H1 (cell line): ENCODE measurements around the gene RAB25. TPM values are rescaled to one million over a fixed set of nuclear protein-coding genes. Genes with fewer than 3 reads are reported as not detected.

Source experiments
- CTCF ChIA-PET: fragments of 300-600 bp; sonication (Branson Sonifier 250); formaldehyde crosslinking; loops from one replicate; lab custom pipeline; 2021; ENCODE audit not compliant: partially characterized antibody; lab: Charles Lee
- POLR2A ChIA-PET: fragments of 300-600 bp; sonication (Branson Sonifier 250); formaldehyde crosslinking; loops from one replicate; lab custom pipeline; 2021; ENCODE audit warnings: inconsistent platforms; ENCODE audit not compliant: partially characterized antibody; lab: Charles Lee
- DNase-seq, 2 experiments: peaks; one replicate each; pipeline versions ENCODE4 v3.0.0 to v3.0.0-alpha.2; 2010 to 2022; ENCODE audit warnings: low spot score in 2 of 2, low read depth in 1 of 2, mixed read lengths in 1 of 2
- FAIRE-seq: peaks from 2 replicates; lab custom pipeline; 2011; peaks lifted over from hg19 to GRCh38; lab: Jason Lieb, UNC
- H2AFZ ChIP-seq: 2 replicates; pipeline ENCODE4 v1.8.1; 2012; ENCODE audit warnings: low read length, inconsistent platforms
- H2AK5ac ChIP-seq: 2 replicates; pipeline ENCODE4 v1.6.1; 2013; ENCODE audit warnings: low read depth, low read length
- H2BK120ac ChIP-seq: replicated peaks from 2 replicates; pipeline ENCODE3; 2013; ENCODE audit warnings: low read depth, low read length, inconsistent platforms
- H2BK12ac ChIP-seq: 2 replicates; pipeline ENCODE4 v1.6.1; 2013; ENCODE audit warnings: low read depth, low read length
- H2BK15ac ChIP-seq: 2 replicates; pipeline ENCODE4 v1.6.1; 2013; ENCODE audit warnings: low read length
- H2BK20ac ChIP-seq: 2 replicates; pipeline ENCODE4 v1.6.1; 2013; ENCODE audit warnings: low read length
- H2BK5ac ChIP-seq: 2 replicates; pipeline ENCODE4 v1.6.1; 2013; ENCODE audit warnings: low read depth, low read length
- H3K14ac ChIP-seq: 2 replicates; pipeline ENCODE4 v1.6.1; 2013; ENCODE audit warnings: inconsistent platforms; ENCODE audit not compliant: insufficient read length
- H3K18ac ChIP-seq: 2 replicates; pipeline ENCODE4 v1.6.1; 2013; ENCODE audit warnings: low read length; ENCODE audit errors: extremely low read depth
- H3K23ac ChIP-seq: 2 replicates; pipeline ENCODE4 v1.6.1; 2013; ENCODE audit warnings: inconsistent platforms; ENCODE audit not compliant: insufficient read length
- H3K23me2 ChIP-seq: 2 replicates; pipeline ENCODE4 v1.6.1; 2013; ENCODE audit warnings: low read depth, low read length
- H3K27ac ChIP-seq: 2 replicates; pipeline ENCODE4 v1.6.1; 2011; ENCODE audit warnings: low read depth, low read length, inconsistent platforms
- H3K27me3 ChIP-seq, 4 experiments: replicated peaks in 1 of 4; 1 replicate in 1 of 4; 2 replicates in 3 of 4; pipeline versions ENCODE4 v1.6.1 to v1.8.1; 2011 to 2013; ENCODE audit warnings: low read length in 3 of 4, mild to moderate bottlenecking in 3 of 4, inconsistent platforms in 2 of 4, mixed read lengths in 2 of 4, moderate library complexity in 1 of 4; ENCODE audit not compliant: control insufficient read depth in 3 of 4, insufficient read depth in 3 of 4; ENCODE audit errors: extremely low read depth in 1 of 4
- H3K36me3 ChIP-seq, 4 experiments: 2 replicates each; pipeline versions ENCODE4 v1.6.1 to v1.8.1; 2011 to 2013; ENCODE audit warnings: mild to moderate bottlenecking in 4 of 4, low read length in 3 of 4, moderate library complexity in 2 of 4, control low read depth in 1 of 4, inconsistent platforms in 1 of 4; ENCODE audit not compliant: insufficient read depth in 4 of 4, control insufficient read depth in 2 of 4
- H3K4ac ChIP-seq: replicated peaks from 2 replicates; pipeline ENCODE3; 2013; ENCODE audit warnings: low read length, low read depth, mixed read lengths, inconsistent platforms; ENCODE audit not compliant: insufficient read length
- H3K4me1 ChIP-seq, 4 experiments: replicated peaks in 1 of 4; 1 replicate in 1 of 4; 2 replicates in 3 of 4; pipeline versions ENCODE4 v1.6.1 to v1.8.1; 2011 to 2013; ENCODE audit warnings: low read length in 3 of 4, inconsistent platforms in 2 of 4, mixed read lengths in 1 of 4; ENCODE audit not compliant: insufficient read depth in 4 of 4, control insufficient read depth in 3 of 4
- H3K4me2 ChIP-seq, 2 experiments: 2 replicates each; pipeline versions ENCODE4 v1.6.1 to v1.8.1; 2011 to 2013; ENCODE audit warnings: low read depth in 2 of 2, low read length in 2 of 2, control low read depth in 1 of 2, inconsistent platforms in 1 of 2, mild to moderate bottlenecking in 1 of 2; ENCODE audit not compliant: insufficient read depth in 1 of 2
- H3K4me3 ChIP-seq, 4 experiments: fragments of 200-600, 300-600 bp in 1 of 4; sonication (generic), shearing (Covaris generic), sonication (Bioruptor Twin) in 1 of 4; 2 replicates each; pipeline versions ENCODE4 v1.5.1 to v1.8.1; 2011 to 2016; ENCODE audit warnings: low read length in 4 of 4, low read depth in 3 of 4, control low read depth in 2 of 4, inconsistent platforms in 2 of 4, mild to moderate bottlenecking in 2 of 4, mixed read lengths in 1 of 4, moderate library complexity in 1 of 4; ENCODE audit not compliant: insufficient read depth in 2 of 4; ENCODE audit errors: extremely low read depth in 1 of 4
- H3K56ac ChIP-seq: replicated peaks from 2 replicates; pipeline ENCODE3; 2013; ENCODE audit warnings: low read depth, mild to moderate bottlenecking, mixed read lengths, low read length, inconsistent platforms; ENCODE audit not compliant: insufficient read length
- H3K79me1 ChIP-seq: 2 replicates; pipeline ENCODE4 v1.6.1; 2013; ENCODE audit warnings: low read depth, low read length, control low read depth
- H3K79me2 ChIP-seq, 2 experiments: 2 replicates each; pipeline versions ENCODE4 v1.6.1 to v1.8.1; 2012 to 2013; ENCODE audit warnings: low read length in 2 of 2, mild to moderate bottlenecking in 2 of 2, inconsistent platforms in 1 of 2; ENCODE audit not compliant: insufficient read depth in 2 of 2, control insufficient read depth in 1 of 2
- H3K9ac ChIP-seq, 4 experiments: replicated peaks in 1 of 4; 1 replicate in 1 of 4; 2 replicates in 3 of 4; pipeline versions ENCODE4 v1.6.1 to v1.8.1; 2011 to 2013; ENCODE audit warnings: low read depth in 3 of 4, low read length in 3 of 4, control low read depth in 2 of 4, mild to moderate bottlenecking in 2 of 4, moderate library complexity in 2 of 4, inconsistent platforms in 1 of 4; ENCODE audit errors: extremely low read depth in 1 of 4
- H3K9me3 ChIP-seq, 2 experiments: 2 replicates each; pipeline versions ENCODE4 v1.6.1 to v1.8.1; 2012 to 2013; ENCODE audit warnings: mild to moderate bottlenecking in 2 of 2, moderate library complexity in 2 of 2, control low read depth in 1 of 2, inconsistent platforms in 1 of 2, low read depth in 1 of 2, low read length in 1 of 2, mixed read lengths in 1 of 2; ENCODE audit not compliant: insufficient read depth in 2 of 2
- H4K20me1 ChIP-seq, 2 experiments: replicated peaks in 1 of 2; 2 replicates each; pipeline versions ENCODE3 to v1.8.1; 2011 to 2013; ENCODE audit warnings: inconsistent platforms in 2 of 2, low read length in 2 of 2, mild to moderate bottlenecking in 1 of 2; ENCODE audit not compliant: insufficient read depth in 2 of 2, control insufficient read depth in 1 of 2
- H4K5ac ChIP-seq: 2 replicates; pipeline ENCODE4 v1.6.1; 2013; ENCODE audit warnings: low read length, low read depth, mixed read lengths, inconsistent platforms; ENCODE audit not compliant: insufficient read length
- H4K8ac ChIP-seq: 2 replicates; pipeline ENCODE4 v1.8.0; 2013; ENCODE audit warnings: mild to moderate bottlenecking, moderate library complexity, low read length, inconsistent platforms; ENCODE audit not compliant: insufficient read depth; ENCODE audit errors: extremely low read depth
- H4K91ac ChIP-seq: replicated peaks from 2 replicates; pipeline ENCODE3; 2013; ENCODE audit warnings: low read length, mixed read lengths, inconsistent platforms; ENCODE audit not compliant: insufficient read length
- BACH1 ChIP-seq: IDR thresholded peaks from 2 replicates; pipeline ENCODE4 v1.6.1; 2012; ENCODE audit warnings: low read length, improper control_type of control experiment
- BRCA1 ChIP-seq: IDR thresholded peaks from 2 replicates; pipeline ENCODE4 v1.6.1; 2012; ENCODE audit warnings: low read depth, low read length, improper control_type of control experiment
- CHD1 ChIP-seq: IDR thresholded peaks from 2 replicates; pipeline ENCODE4 v1.6.1; 2012; ENCODE audit warnings: low read depth, low read length, improper control_type of control experiment
- CHD2 ChIP-seq: IDR thresholded peaks from 2 replicates; pipeline ENCODE4 v1.6.1; 2012; ENCODE audit warnings: low read length, improper control_type of control experiment
- JUN ChIP-seq: IDR thresholded peaks from 2 replicates; pipeline ENCODE4 v1.6.1; 2011; ENCODE audit warnings: low read depth, mild to moderate bottlenecking, improper control_type of control experiment, low read length
- JUND ChIP-seq: IDR thresholded peaks from 2 replicates; pipeline ENCODE4 v1.6.1; 2011; ENCODE audit warnings: mild to moderate bottlenecking, improper control_type of control experiment, low read length
- KDM1A ChIP-seq: fragments of 200-600, 300-600 bp; sonication (generic); IDR thresholded peaks from 2 replicates; pipeline ENCODE4 v1.7.1; 2016; ENCODE audit warnings: mild to moderate bottlenecking, low read length, borderline replicate concordance
- MAX ChIP-seq: IDR thresholded peaks from 2 replicates; pipeline ENCODE4 v1.6.1; 2012; ENCODE audit warnings: inconsistent platforms
- POLR2A ChIP-seq, 2 experiments: IDR thresholded peaks; 1 replicate in 1 of 2; 2 replicates in 1 of 2; pipeline ENCODE4 v1.6.1; 2011; ENCODE audit warnings: low read depth in 2 of 2, low read length in 2 of 2, mild to moderate bottlenecking in 2 of 2; ENCODE audit errors: control extremely low read depth in 1 of 2
- RAD21 ChIP-seq, 2 experiments: IDR thresholded peaks in 1 of 2; conservative IDR thresholded peaks in 1 of 2; 2 replicates each; pipeline ENCODE4 v1.6.1; 2011; ENCODE audit warnings: low read depth in 2 of 2, low read length in 2 of 2, improper control_type of control experiment in 1 of 2, inconsistent platforms in 1 of 2, mild to moderate bottlenecking in 1 of 2, moderate library complexity in 1 of 2
- RBBP5 ChIP-seq: IDR thresholded peaks from 2 replicates; pipeline ENCODE4 v1.7.1; 2012; ENCODE audit warnings: low read depth, mild to moderate bottlenecking, inconsistent platforms, low read length, moderate library complexity, borderline replicate concordance
- SP1 ChIP-seq: IDR thresholded peaks from 2 replicates; pipeline ENCODE4 v1.6.1; 2011; ENCODE audit warnings: low read depth, low read length
- YY1 ChIP-seq: IDR thresholded peaks from 2 replicates; pipeline ENCODE4 v1.6.1; 2011; ENCODE audit warnings: low read depth, mild to moderate bottlenecking, low read length
- WGBS, 2 experiments: shearing (Covaris generic) in 1 of 2; methylation state at CpG; one replicate each; pipeline versions ENCODE4 v1.1.6 to v1.1.7; 2013 to 2015; ENCODE audit warnings: low lambda C conversion rate in 2 of 2, mixed read lengths in 2 of 2, inconsistent platforms in 1 of 2, low coverage in 1 of 2, missing lambda C conversion rate in 1 of 2; ENCODE audit not compliant: insufficient replicate concordance in 2 of 2, insufficient coverage in 1 of 2, insufficient read length in 1 of 2; ENCODE audit errors: extremely low coverage in 1 of 2, missing lambda C conversion rate in 1 of 2; 5-methylcytosine and 5-hydroxymethylcytosine counted together
- polyA plus RNA-seq, 7 experiments: library from polyadenylated mRNA; depleted of rRNA in 3 of 7; stranded (reverse) in 5 of 7; unstranded in 2 of 7; fragments of >200 nt in 5 of 7; fragments of 200-250 nt in 2 of 7; gene quantifications; 1 replicate in 5 of 7; 2 replicates in 1 of 7; 4 replicates in 1 of 7; pipeline versions ENCODE4 v1.2.1 to v1.2.3, GENCODE V29; 2011 to 2013; ENCODE audit warnings: missing spikeins in 2 of 7, mixed read lengths in 2 of 7
- total RNA-seq: library from RNA; stranded (reverse); fragmentation: NEBNext Ultra II Directional; extraction: Animal tissue kit (Norgen Biotek cat#: 25700); gene quantifications from 2 replicates; pipeline ENCODE4 v1.2.1, GENCODE V29; 2021

Gene RAB25
- total and polyA plus RNA-seq, 2 of the 8 experiments (the other 6 are each of a cell fraction or from before 2014, with no cell fraction given), result 34.8 to 98.2 TPM

- no peak for FAIRE-seq
- Histone ChIP-seq H3K36me3 (no peaks in the 10 kb centered on the region), H3K27ac (no peak overlapping the region), H3K27me3 (no peaks in the 10 kb centered on the region; a peak in 1 of 7 replicates), H4K8ac (no peak overlapping the region), H3K4ac (no peak overlapping the region), H3K4me1 (peaks cover 0 to 10% (median 3%) of the 10 kb centered on the region in 4 experiments; a peak in 3 of 7 replicates), H2BK120ac (no peak overlapping the region), H3K56ac (no peak overlapping the region), H3K79me1 (no peaks in the 10 kb centered on the region), H3K9ac (no peak overlapping the region; a peak in 1 of 7 replicates), H2AFZ (no peak overlapping the region), H3K23ac (no peak overlapping the region), H4K20me1 (peaks cover 2 to 11% of the 10 kb centered on the region in 2 experiments), H4K5ac (no peak overlapping the region), H3K4me2 (no peak overlapping the region), H2AK5ac (peak overlapping the region; percentile 1; the same call in 1 of the 2 replicates), H3K9me3 (no peaks in the 10 kb centered on the region), H2BK5ac (no peak overlapping the region), H2BK12ac (0 out of 2 replicates have a peak overlapping the region, but pooled peaks have one; percentile 71), H2BK20ac (peak overlapping the region; percentile 82; the same call in 1 of the 2 replicates), H4K91ac (no peak overlapping the region), H3K14ac (no peak overlapping the region), H3K4me3 (no peak overlapping the region), H3K79me2 (0 out of 4 replicates have a peak, but pooled peaks cover 0 to 3% of the 10 kb centered on the region in 2 experiments), H3K23me2 (no peaks in the 10 kb centered on the region), H3K18ac (no peak overlapping the region), H2BK15ac (peak overlapping the region; percentile 88; the same call in 1 of the 2 replicates)
- ChIA-PET CTCF (interaction anchor here (0.6 to 29.5 kb wide), 21 partner anchors 7 to 1112 kb away, joined by 3 to 1994 read pairs (median 7); partner anchors contain the start of genes LMNA, MEX3A and SLC25A44), POLR2A (interaction anchor here (0.7 to 29.6 kb wide), 5 partner anchors 7 to 393 kb away, joined by 3 to 763 read pairs (median 3); partner anchors contain the start of gene LMNA)
- DNase-seq, result no peak
- WGBS, 2 experiments, result 90% methylated on average over 9 of the region's 9 CpGs; no CpG with 5 or more reads in 1 of the 2 experiments
- TF ChIP-seq BRCA1 (no peak), RAD21 (IDR thresholded peaks at IDR 0.05 in 1 of 2, conservative IDR thresholded peaks at IDR 0.05 in 1 of 2; ENCODE audit: low read depth in 2 of 2, low read length in 2 of 2) (no peak), JUN (no peak), YY1 (no peak), CHD1 (no peak), MAX (no peak), SP1 (no peak), POLR2A (IDR thresholded peaks at IDR 0.05; ENCODE audit: control extremely low read depth in 1 of 2, low read depth in 2 of 2, low read length in 2 of 2) (no peak), RBBP5 (no peak), KDM1A (no peak), CHD2 (no peak), BACH1 (no peak), JUND (no peak)
Observed at GRCh38 chr1:156097499-156098178, 36.7 kb downstream of the RAB25 start.
